Activated B cell treated with CpG ODN at 0.5 μM for 24 hours (primary cell): ENCODE data around the gene TMEM151A. TPM values are rescaled to one million over a fixed set of nuclear protein-coding genes. Genes with fewer than 3 reads are reported as not detected.
A peak's percentile ranks its signal among the peaks of the same experiment; 100 is the strongest.

ENCODE experiments used
- ATAC-seq: fragments of 200-7000 bp; cut with Tn5 transposase; one replicate; pipeline ENCODE4 v1.10.0; 2021; ENCODE audit warnings: low read depth, mild to moderate bottlenecking, moderate library complexity
- CTCF ChIA-PET: fragments of 350-600 bp; sonication (Branson Sonifier 250); formaldehyde crosslinking; loops from one replicate; lab custom pipeline; 2021; ENCODE audit warnings: antibody characterized with exemption; lab: Charles Lee
- POLR2A ChIA-PET: fragments of 350-600 bp; sonication (Branson Sonifier 250); formaldehyde crosslinking; loops from one replicate; lab custom pipeline; 2021; ENCODE audit warnings: antibody characterized with exemption; lab: Charles Lee
- DNase-seq: peaks from one replicate; pipeline ENCODE4 v3.0.0; 2022
- H3K27ac Mint-ChIP-seq: one replicate; pipeline ENCODE4 v1.8.0; 2020; ENCODE audit warnings: mixed read lengths
- H3K27me3 Mint-ChIP-seq: one replicate; pipeline ENCODE4 v1.8.0; 2021; ENCODE audit warnings: mixed read lengths
- H3K36me3 Mint-ChIP-seq: one replicate; pipeline ENCODE4 v1.8.0; 2021; ENCODE audit warnings: low read depth, mixed read lengths
- H3K4me1 Mint-ChIP-seq: one replicate; pipeline ENCODE4 v1.8.0; 2021; ENCODE audit warnings: mixed read lengths
- H3K4me3 Mint-ChIP-seq: one replicate; pipeline ENCODE4 v1.8.0; 2020; ENCODE audit warnings: mild to moderate bottlenecking, mixed read lengths
- H3K9me3 Mint-ChIP-seq: one replicate; pipeline ENCODE4 v1.8.0; 2020; ENCODE audit warnings: mixed read lengths
- intact Hi-C: fragments of 100-400 bp; cut with micrococcal nuclease; formaldehyde crosslinking; loops from one replicate; pipeline ENCODE4 v1.15.1; 2024
- total RNA-seq: library from RNA; stranded (reverse); gene quantifications from 2 replicates; pipeline ENCODE4 v1.2.3, GENCODE V29; 2022
- TF ChIP-seq, protein P1 (sequence below): fragments of 200-600 bp; IDR thresholded peaks from one replicate; pipeline ENCODE4 v1.8.0; 2022; ENCODE audit warnings: antibody characterized with exemption, mild to moderate bottlenecking

Gene TMEM151A
- total RNA-seq, 1 donor from 2014 or later, result not detected

DNA sequence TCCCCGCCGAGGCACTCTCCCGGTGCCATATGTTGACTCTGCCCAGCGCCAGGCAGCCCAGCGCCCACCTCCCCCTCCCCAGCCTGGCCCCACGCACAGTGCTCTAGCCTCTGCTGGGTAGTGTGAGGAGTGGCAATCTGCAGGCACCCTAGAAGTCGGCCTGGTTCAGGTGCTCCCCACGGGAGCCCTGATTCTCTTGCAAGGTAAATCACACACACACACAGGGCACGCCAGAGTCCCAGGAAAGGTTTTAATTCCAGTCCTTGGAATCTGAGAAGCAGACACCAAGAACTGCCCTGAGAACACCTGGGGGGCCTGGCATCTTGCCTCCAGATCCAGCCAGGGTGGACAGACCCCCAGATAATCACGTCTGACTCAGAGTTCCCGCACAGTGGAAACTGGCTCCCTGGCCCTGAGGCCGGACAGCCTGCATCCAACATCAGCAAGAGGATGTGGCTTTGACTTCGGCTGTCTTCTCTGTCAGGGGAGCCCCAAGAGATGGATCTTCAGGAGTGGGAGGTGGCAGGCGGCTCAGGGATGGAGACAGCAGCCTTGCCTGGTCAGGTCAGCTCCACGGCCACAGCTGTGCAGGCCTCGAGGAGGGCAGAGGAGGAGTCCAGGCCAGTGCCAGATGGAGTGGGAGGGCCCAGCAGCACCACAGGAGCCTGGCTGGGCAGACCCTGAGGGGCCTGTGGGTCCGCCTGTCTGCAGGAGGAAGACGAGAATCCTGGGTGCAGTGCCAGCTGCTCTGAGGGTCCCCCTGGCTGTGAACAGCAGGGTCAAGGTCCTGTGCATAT lies 45.6 kb downstream of the TMEM151A start:
- Mint-ChIP-seq H3K9me3 (no peaks in the 10 kb centered on the region), H3K4me1 (peaks cover 22% of the 10 kb centered on the region), H3K4me3 (no peak overlapping the region), H3K36me3 (peaks cover 46% of the 10 kb centered on the region), H3K27me3 (peaks cover 6% of the 10 kb centered on the region), H3K27ac (peak overlapping the region; percentile 50)
- ATAC-seq (no peak), DNase-seq (no peak)
- TF ChIP-seq, protein P1, sequence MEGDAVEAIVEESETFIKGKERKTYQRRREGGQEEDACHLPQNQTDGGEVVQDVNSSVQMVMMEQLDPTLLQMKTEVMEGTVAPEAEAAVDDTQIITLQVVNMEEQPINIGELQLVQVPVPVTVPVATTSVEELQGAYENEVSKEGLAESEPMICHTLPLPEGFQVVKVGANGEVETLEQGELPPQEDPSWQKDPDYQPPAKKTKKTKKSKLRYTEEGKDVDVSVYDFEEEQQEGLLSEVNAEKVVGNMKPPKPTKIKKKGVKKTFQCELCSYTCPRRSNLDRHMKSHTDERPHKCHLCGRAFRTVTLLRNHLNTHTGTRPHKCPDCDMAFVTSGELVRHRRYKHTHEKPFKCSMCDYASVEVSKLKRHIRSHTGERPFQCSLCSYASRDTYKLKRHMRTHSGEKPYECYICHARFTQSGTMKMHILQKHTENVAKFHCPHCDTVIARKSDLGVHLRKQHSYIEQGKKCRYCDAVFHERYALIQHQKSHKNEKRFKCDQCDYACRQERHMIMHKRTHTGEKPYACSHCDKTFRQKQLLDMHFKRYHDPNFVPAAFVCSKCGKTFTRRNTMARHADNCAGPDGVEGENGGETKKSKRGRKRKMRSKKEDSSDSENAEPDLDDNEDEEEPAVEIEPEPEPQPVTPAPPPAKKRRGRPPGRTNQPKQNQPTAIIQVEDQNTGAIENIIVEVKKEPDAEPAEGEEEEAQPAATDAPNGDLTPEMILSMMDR, result no peak
- CTCF ChIA-PET, result interaction anchor here (1.1 to 2.4 kb wide), 2 partner anchors 25 to 53 kb away, joined by 3 to 11 read pairs; no protein-coding TSS in a partner anchor
- intact Hi-C loops, result no loop called here
- POLR2A ChIA-PET, result interaction anchor here (1.3 kb wide), 1 partner anchor 25 kb away, joined by 3 read pairs; no protein-coding TSS in a partner anchor

DNA sequence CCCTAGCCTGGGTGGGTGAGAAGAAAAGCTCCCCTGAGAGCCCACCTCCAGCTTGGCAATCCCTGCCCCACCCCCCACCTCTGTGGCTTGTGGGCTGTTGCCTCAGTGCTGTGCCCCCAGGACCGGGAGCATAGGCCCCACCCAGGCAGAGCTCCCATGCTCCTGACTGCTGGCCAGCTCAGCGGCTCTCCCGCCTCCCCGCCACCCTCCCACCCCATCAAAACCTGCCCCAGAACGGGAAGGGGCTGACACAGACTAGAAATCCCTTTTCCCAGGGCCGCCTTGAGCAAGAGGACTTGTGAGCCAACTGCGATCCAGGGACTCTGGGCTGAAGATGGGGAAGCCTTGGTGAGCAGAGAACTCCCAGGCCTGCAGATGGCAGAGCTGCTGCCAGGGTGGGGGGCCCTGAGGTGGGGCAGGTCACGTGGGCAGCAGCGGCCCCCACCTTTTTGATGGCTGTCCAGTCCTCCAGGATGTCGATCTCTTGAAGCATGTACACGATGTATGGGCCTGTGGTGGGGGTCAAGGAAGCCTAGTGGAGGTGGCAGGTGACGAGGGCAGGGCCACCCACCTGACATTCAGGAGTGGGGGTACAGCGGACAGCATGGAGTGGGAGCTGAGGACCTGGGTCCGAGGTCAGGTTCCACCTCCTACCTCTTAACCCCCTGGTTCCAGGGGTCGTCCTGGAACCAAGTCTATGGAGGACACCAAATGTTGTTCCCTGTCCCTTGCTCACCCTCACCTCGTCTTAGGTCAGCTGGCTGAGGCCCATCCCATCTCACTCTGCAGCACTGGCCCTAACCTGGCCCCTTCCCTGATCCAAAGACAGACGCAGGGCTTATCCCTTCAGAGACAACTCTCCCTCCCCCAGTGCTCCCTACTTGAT lies 46.8 kb downstream of the TMEM151A start:
- Mint-ChIP-seq H3K27ac (no peak overlapping the region), H3K4me1 (peaks cover 30% of the 10 kb centered on the region), H3K27me3 (peaks cover 6% of the 10 kb centered on the region), H3K4me3 (no peak overlapping the region), H3K9me3 (no peaks in the 10 kb centered on the region), H3K36me3 (peaks cover 57% of the 10 kb centered on the region)
- TF ChIP-seq, protein P1, result no peak
- DNase-seq (no peak), ATAC-seq (no peak)
- intact Hi-C loops, result no loop called here
- ChIA-PET POLR2A (interaction anchor here (0.6 to 1.3 kb wide), 3 partner anchors 22 to 450 kb away, joined by 3 to 4 read pairs (median 3); partner anchors contain the start of gene CD248), CTCF (interaction anchor here (1.1 kb wide), 1 partner anchor 52 kb away, joined by 3 read pairs; no protein-coding TSS in a partner anchor)

DNA sequence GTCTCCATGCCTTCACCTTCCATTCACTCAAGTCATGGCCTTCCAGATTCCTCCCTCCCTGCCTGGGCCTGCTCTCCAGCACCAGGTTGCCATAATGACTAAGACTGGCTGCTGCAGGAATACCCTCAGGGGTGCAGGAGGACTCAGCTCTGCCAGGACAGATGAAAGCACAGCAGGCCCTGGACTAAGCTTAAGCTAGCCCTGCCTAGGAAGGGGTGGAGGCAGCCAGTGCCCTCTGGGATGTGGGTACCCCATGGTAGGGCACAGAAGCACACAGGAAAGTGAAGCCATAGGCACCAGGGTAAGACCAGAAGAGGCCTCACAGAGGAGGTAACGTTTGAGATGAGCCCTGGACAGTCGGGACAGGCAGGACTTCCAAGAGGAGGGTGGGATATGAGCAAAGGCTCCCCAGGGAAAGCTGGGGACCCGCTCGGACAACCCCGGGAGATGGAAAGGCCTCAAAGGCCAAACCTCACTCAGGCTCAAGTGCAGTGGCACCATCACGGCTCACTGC lies 47.5 kb downstream of the TMEM151A start:
- intact Hi-C loops, result no loop called here
- peaks cover 37% of the 10 kb centered on the region for H3K4me1 Mint-ChIP-seq
- TF ChIP-seq, protein P1, result no peak
- H3K27ac Mint-ChIP-seq, result no peak overlapping the region
- ATAC-seq (no peak), DNase-seq (no peak)
- ChIA-PET POLR2A (interaction anchor here (0.6 kb wide), 1 partner anchor 23 kb away, joined by 3 read pairs; the partner anchor contains the start of gene CD248), CTCF (interaction anchor here (0.9 kb wide), 1 partner anchor 28 kb away, joined by 3 read pairs; no protein-coding TSS in a partner anchor)
- no peaks in the 10 kb centered on the region for H3K9me3 Mint-ChIP-seq
- peaks cover 6% of the 10 kb centered on the region for H3K27me3 Mint-ChIP-seq
- peaks cover 59% of the 10 kb centered on the region for H3K36me3 Mint-ChIP-seq
- no peak overlapping the region for H3K4me3 Mint-ChIP-seq

DNA sequence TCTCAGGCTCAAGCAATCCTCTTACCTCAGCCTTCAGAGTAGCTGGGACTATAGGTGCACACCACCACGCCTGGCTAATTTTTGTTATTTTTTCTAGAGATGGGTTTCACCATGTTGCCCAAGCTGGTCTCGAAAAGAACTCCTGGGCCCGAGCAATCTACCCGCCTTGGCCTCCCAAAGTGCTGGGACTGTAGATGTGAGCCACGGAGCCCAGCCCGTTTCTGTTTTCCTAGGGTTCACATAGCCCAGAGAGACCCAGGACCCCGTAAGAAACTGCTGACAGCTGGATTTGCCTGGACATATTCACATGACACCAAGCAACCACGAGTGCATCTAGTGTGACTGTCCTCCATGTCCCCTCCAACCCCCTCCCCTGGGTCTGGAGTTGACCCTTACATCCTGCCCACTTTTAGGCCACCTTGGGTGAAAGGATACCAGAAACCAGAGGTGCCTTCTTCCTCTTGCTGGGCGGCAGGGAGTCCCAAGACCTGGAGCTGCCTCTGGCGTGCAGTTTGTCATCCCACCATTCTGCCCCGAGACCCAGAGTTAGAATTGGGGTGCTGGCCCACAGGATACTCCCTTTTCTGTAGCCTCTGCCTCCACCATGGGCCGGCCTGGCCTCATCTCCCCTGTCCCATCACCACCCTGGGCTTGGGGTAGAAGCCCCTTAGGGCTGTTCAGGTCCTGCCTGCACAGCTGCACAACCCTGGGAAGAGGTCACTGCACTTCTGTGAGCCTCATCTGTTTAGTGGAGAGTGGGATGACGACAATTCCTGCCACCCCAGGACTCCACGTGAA lies 48.2 kb downstream of the TMEM151A start:
- CTCF ChIA-PET, result interaction anchor here (0.8 to 0.9 kb wide), 2 partner anchors 28 to 46 kb away, joined by 3 read pairs; no protein-coding TSS in a partner anchor
- H3K4me1 Mint-ChIP-seq, result peaks cover 44% of the 10 kb centered on the region

More for the DNA sequence above, 48.2 kb downstream of the TMEM151A start:
- POLR2A ChIA-PET, result interaction anchor here (0.8 kb wide), 1 partner anchor 72 kb away, joined by 3 read pairs; no protein-coding TSS in a partner anchor
- H3K27ac Mint-ChIP-seq, result no peak overlapping the region
- no peaks in the 10 kb centered on the region for H3K9me3 Mint-ChIP-seq
- DNase-seq (no peak), ATAC-seq (no peak)
- TF ChIP-seq, protein P1, result no peak
- H3K4me3 Mint-ChIP-seq, result no peak overlapping the region
- H3K36me3 Mint-ChIP-seq, result peaks cover 64% of the 10 kb centered on the region
- intact Hi-C loops, result no loop called here
- H3K27me3 Mint-ChIP-seq, result peaks cover 6% of the 10 kb centered on the region
